A673 (cell line): ENCODE results near the gene B3GAT3. TPM values are rescaled to one million over a fixed set of nuclear protein-coding genes. Genes with fewer than 3 reads are reported as not detected.

Experiments
- BruUV-seq: library from RNA; stranded (reverse); fragments of 400-500 nt; replicated peaks from 2 replicates; lab custom pipeline; 2021; lab: Mats Ljungman, UMichigan
- CTCF ChIA-PET: fragments of 300-600 bp; sonication (Branson Sonifier 250); formaldehyde crosslinking; loops from one replicate; lab custom pipeline; 2022; ENCODE audit warnings: antibody characterized with exemption; lab: Charles Lee
- POLR2A ChIA-PET: fragments of 300-600 bp; sonication (Branson Sonifier 250); formaldehyde crosslinking; loops from one replicate; lab custom pipeline; 2022; ENCODE audit warnings: antibody characterized with exemption; ENCODE audit not compliant: low non-redundant PET; lab: Charles Lee
- DNase-seq: peaks from one replicate; pipeline ENCODE4 v3.0.0-alpha.2; 2015; ENCODE audit warnings: low spot score
- H3K27ac ChIP-seq: fragments of 200-600 bp; sonication (generic); 2 replicates; pipeline ENCODE4 v1.5.1; 2016; ENCODE audit warnings: mixed run types, low read depth, mild to moderate bottlenecking, mixed read lengths, antibody characterized with exemption, low read length; ENCODE audit not compliant: poor library complexity, severe bottlenecking
- H3K27me3 ChIP-seq: fragments of 200-600 bp; sonication (generic); replicated peaks from 2 replicates; pipeline ENCODE4 v1.6.1; 2017; ENCODE audit warnings: mixed run types, low read depth, mild to moderate bottlenecking, mixed read lengths, antibody characterized with exemption, low read length; ENCODE audit not compliant: insufficient read depth, poor library complexity
- H3K36me3 ChIP-seq: fragments of 200-600 bp; sonication (generic); 2 replicates; pipeline ENCODE4 v1.6.1; 2016; ENCODE audit warnings: mixed run types, mild to moderate bottlenecking, mixed read lengths, antibody characterized with exemption, low read length; ENCODE audit not compliant: insufficient read depth, poor library complexity, severe bottlenecking
- H3K4me1 ChIP-seq: fragments of 200-600 bp; sonication (generic); 2 replicates; pipeline ENCODE4 v1.6.1; 2017; ENCODE audit warnings: mixed run types, mild to moderate bottlenecking, mixed read lengths, antibody characterized with exemption, low read length; ENCODE audit not compliant: insufficient read depth, poor library complexity, severe bottlenecking
- H3K4me3 ChIP-seq: fragments of 200-600 bp; sonication (generic); 2 replicates; pipeline ENCODE4 v1.5.1; 2016; ENCODE audit warnings: low read depth, mixed run types, mild to moderate bottlenecking, mixed read lengths, low read length; ENCODE audit not compliant: poor library complexity, severe bottlenecking
- H3K9me3 ChIP-seq: fragments of 200-600 bp; sonication (generic); 2 replicates; pipeline ENCODE4 v1.6.1; 2016; ENCODE audit warnings: mixed run types, low read depth, mild to moderate bottlenecking, mixed read lengths, antibody characterized with exemption, low read length; ENCODE audit not compliant: poor library complexity, severe bottlenecking
- EZH2 ChIP-seq: fragments of 200-600 bp; sonication (generic); IDR thresholded peaks from 2 replicates; pipeline ENCODE4 v1.6.1; 2017; ENCODE audit warnings: borderline replicate concordance, low read depth, mild to moderate bottlenecking, mixed read lengths, antibody characterized with exemption, low read length; ENCODE audit not compliant: poor library complexity, severe bottlenecking
- intact Hi-C: fragments of 100-400 bp; cut with micrococcal nuclease; formaldehyde crosslinking; loops from one replicate; pipeline ENCODE4 v1.10.0; 2022; ENCODE audit not compliant: unreplicated experiment
- total RNA-seq: library from RNA; stranded (reverse); gene quantifications from 2 replicates; pipeline ENCODE4 v1.2.3, GENCODE V29; 2021
- TF ChIP-seq, protein P1 (sequence below): fragments of 300-800, 200-600 bp; sonication (generic); conservative IDR thresholded peaks from 2 replicates; pipeline ENCODE4 v1.5.1; 2017; ENCODE audit warnings: low read depth, mild to moderate bottlenecking, antibody characterized with exemption, low read length, moderate library complexity, mixed read lengths

Gene B3GAT3
- total RNA-seq, 1 experiment from 2014 or later: 64.7 TPM

DNA sequence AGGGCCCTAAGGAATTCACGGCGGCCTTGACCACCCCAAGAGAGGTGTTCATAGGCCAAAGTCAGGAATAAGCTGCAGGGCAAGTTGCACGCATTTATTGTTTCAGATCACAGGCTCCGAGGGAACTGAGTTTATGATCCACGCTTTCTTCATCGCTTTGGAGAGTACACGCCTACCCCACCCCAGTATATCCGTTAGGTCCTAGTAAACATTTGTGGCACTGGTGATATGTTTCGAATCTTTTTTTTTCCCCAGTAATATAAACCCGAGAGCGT, 23.8 kb upstream of the B3GAT3 start:
- H3K27me3 ChIP-seq: no peaks in the 10 kb centered on the region
- CTCF ChIA-PET: no interaction called here
- DNase-seq: peak; percentile 33
- intact Hi-C loops: no loop called here
- H3K36me3 ChIP-seq: peaks cover 47% of the 10 kb centered on the region
- TSS peak; percentile 48 for BruUV-seq
- H3K9me3 ChIP-seq: no peaks in the 10 kb centered on the region
- H3K4me3 ChIP-seq: peak overlapping the region; percentile 96
- H3K4me1 ChIP-seq: peaks cover 8% of the 10 kb centered on the region
- H3K27ac ChIP-seq: peak overlapping the region; percentile 97
- no peak for TF ChIP-seq EZH2
- TF ChIP-seq, protein P1, sequence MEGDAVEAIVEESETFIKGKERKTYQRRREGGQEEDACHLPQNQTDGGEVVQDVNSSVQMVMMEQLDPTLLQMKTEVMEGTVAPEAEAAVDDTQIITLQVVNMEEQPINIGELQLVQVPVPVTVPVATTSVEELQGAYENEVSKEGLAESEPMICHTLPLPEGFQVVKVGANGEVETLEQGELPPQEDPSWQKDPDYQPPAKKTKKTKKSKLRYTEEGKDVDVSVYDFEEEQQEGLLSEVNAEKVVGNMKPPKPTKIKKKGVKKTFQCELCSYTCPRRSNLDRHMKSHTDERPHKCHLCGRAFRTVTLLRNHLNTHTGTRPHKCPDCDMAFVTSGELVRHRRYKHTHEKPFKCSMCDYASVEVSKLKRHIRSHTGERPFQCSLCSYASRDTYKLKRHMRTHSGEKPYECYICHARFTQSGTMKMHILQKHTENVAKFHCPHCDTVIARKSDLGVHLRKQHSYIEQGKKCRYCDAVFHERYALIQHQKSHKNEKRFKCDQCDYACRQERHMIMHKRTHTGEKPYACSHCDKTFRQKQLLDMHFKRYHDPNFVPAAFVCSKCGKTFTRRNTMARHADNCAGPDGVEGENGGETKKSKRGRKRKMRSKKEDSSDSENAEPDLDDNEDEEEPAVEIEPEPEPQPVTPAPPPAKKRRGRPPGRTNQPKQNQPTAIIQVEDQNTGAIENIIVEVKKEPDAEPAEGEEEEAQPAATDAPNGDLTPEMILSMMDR: no peak
- POLR2A ChIA-PET: no interaction called here

DNA sequence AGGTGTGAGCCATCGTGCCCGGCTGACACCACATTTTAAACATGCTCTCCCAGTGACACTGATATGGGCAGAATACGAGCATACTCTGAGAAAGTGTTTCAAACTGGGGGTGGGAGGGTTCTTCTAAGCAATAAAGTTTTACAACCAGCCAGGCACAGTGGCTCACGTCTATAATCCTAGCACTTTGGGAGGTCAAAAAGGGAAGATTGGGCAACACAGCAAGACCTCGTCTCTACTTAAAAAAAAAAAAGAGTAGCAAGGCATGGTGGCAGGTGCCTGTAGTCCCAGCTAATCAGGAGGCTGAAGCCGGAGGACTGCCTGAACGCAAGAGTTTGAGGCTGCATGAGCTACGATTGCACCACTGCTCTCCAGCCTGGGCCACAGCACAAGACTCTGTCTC, 22.4 kb upstream of the B3GAT3 start:
- no peak overlapping the region for H3K27ac ChIP-seq

GRCh38 chr11:62632492-62632891, 10.7 kb upstream of the B3GAT3 start:
- TF ChIP-seq, protein P1: no peak
- no peak for TF ChIP-seq EZH2
- no peak for DNase-seq
- H3K27me3 ChIP-seq: no peaks in the 10 kb centered on the region
- H3K4me3 ChIP-seq: no peak overlapping the region
- BruUV-seq: no TSS peak
- CTCF ChIA-PET: no interaction called here
- intact Hi-C loops: no loop called here
- peaks cover 99% of the 10 kb centered on the region for H3K36me3 ChIP-seq
- POLR2A ChIA-PET: no interaction called here
- H3K4me1 ChIP-seq: no peaks in the 10 kb centered on the region
- H3K9me3 ChIP-seq: no peaks in the 10 kb centered on the region
- no peak overlapping the region for H3K27ac ChIP-seq

More for the DNA sequence above, 22.4 kb upstream of the B3GAT3 start:
- H3K4me3 ChIP-seq: no peak overlapping the region
- H3K27me3 ChIP-seq: no peaks in the 10 kb centered on the region
- no TSS peak for BruUV-seq
- ChIA-PET POLR2A (no interaction called here), CTCF (no interaction called here)
- no peak for DNase-seq
- no peaks in the 10 kb centered on the region for H3K9me3 ChIP-seq
- peaks cover 8% of the 10 kb centered on the region for H3K4me1 ChIP-seq
- intact Hi-C loops: no loop called here
- TF ChIP-seq EZH2: no peak
- TF ChIP-seq, protein P1: no peak
- peaks cover 43% of the 10 kb centered on the region for H3K36me3 ChIP-seq
